Stomach (tissue), 19 donors: Measurements from ENCODE around the gene TIGAR. TPM values are rescaled to one million over a fixed set of nuclear protein-coding genes. Genes with fewer than 3 reads are reported as not detected.

Source experiments
- DNase-seq, 2 donors: peaks; one replicate each; pipeline versions ENCODE4 v3.0.0 to v3.0.0-alpha.2; 2013 to 2019
- H3K27ac ChIP-seq, 5 donors: fragments of 200-600 bp in 4 of 5; sonication (generic) in 4 of 5; one replicate each; pipeline ENCODE4 v1.5.1; 2013 to 2019; ENCODE audit warnings: mild to moderate bottlenecking in 1 of 5, moderate library complexity in 1 of 5
- H3K27me3 ChIP-seq, 3 donors: fragments of 200-600 bp; sonication (generic); one replicate each; pipeline ENCODE4 v1.5.1; 2017 to 2019; ENCODE audit warnings: mixed run types in 1 of 3
- H3K36me3 ChIP-seq, 4 donors: fragments of 200-600 bp; sonication (generic); 1 replicate in 3 of 4; 2 replicates in 1 of 4; pipeline ENCODE4 v1.5.1; 2016 to 2019
- H3K4me1 ChIP-seq, 4 donors: fragments of 200-600 bp; sonication (generic); one replicate each; pipeline ENCODE4 v1.5.1; 2016 to 2019
- H3K4me3 ChIP-seq, 4 donors: fragments of 200-600 bp; sonication (generic) in 3 of 4; one replicate each; pipeline ENCODE4 v1.5.1; 2016 to 2019; ENCODE audit warnings: mild to moderate bottlenecking in 1 of 4
- H3K9me3 ChIP-seq, 4 donors: fragments of 200-600 bp; sonication (generic); one replicate each; pipeline ENCODE4 v1.5.1; 2016 to 2019
- EP300 ChIP-seq: sonication (generic); formaldehyde crosslinking; IDR thresholded peaks from one replicate; pipeline ENCODE4 v1.6.1; 2017; ENCODE audit warnings: antibody characterized with exemption
- POLR2A ChIP-seq, 4 donors: fragments of 450-650 bp; IDR thresholded peaks; one replicate each; pipeline ENCODE4 v1.6.1; 2016; ENCODE audit warnings: antibody characterized with exemption in 4 of 4, control low read depth in 2 of 4, mild to moderate bottlenecking in 1 of 4, moderate library complexity in 1 of 4
- POLR2AphosphoS5 ChIP-seq, 3 donors: sonication (generic); formaldehyde crosslinking; IDR thresholded peaks; one replicate each; pipeline ENCODE4 v1.6.1; 2016; ENCODE audit warnings: antibody characterized with exemption in 3 of 3
- WGBS, 5 donors: extraction: QIAGEN DNeasy Blood & Tissue Kit in 3 of 5; methylation state at CpG; one replicate each; pipeline versions ENCODE4 v1.1.5 to v1.1.7; 2013 to 2018; 5-methylcytosine and 5-hydroxymethylcytosine counted together
- intact Hi-C: fragments of 100-400 bp; cut with DNase I; formaldehyde crosslinking; loops from one replicate; pipeline ENCODE4 v1.15.1; 2023; ENCODE audit warnings: low total_unique reads
- long read RNA-seq, 10 donors: transcript quantifications; one replicate each; lab custom pipeline, GENCODE V29; 2026
- polyA plus RNA-seq, 3 donors: library from polyadenylated mRNA; stranded (reverse); fragments of 200-250 nt; gene quantifications; one replicate each; pipeline ENCODE4 v1.2.3, GENCODE V29; 2013
- total RNA-seq, 5 donors: library from RNA; depleted of rRNA; stranded (reverse); fragments of >200 nt; gene quantifications; one replicate each; pipeline versions ENCODE4 v1.1.0 to v1.2.3, GENCODE V29; 2014 to 2016
- TF ChIP-seq, protein P1 (sequence below), 7 experiments: fragments of 450-650 bp in 4 of 7; fragments of 200-600 bp in 3 of 7; sonication (generic) in 3 of 7; IDR thresholded peaks; one replicate each; pipeline ENCODE4 v1.5.1; 2016 to 2019; ENCODE audit warnings: antibody characterized with exemption in 7 of 7, control low read depth in 2 of 7, mild to moderate bottlenecking in 1 of 7
- donor health status: healthy with polysubstance abuse.
- donor health status: Bipolar disorder and iron deficiency.
- donor health status: healthy.

TIGAR gene, protein sequence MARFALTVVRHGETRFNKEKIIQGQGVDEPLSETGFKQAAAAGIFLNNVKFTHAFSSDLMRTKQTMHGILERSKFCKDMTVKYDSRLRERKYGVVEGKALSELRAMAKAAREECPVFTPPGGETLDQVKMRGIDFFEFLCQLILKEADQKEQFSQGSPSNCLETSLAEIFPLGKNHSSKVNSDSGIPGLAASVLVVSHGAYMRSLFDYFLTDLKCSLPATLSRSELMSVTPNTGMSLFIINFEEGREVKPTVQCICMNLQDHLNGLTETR
- total RNA-seq (100 to 1,000 TPM in 1 of 5 donors, 1 to 10 TPM in 2, under 1 TPM in 1, not detected in 1; 0.45 to 149 (median 5.1) TPM), polyA plus RNA-seq (1 to 10 TPM; 2.1 to 9.2 (median 5.5) TPM)
- long read RNA-seq, donor 1, partial matches to known transcripts = 0 of 1 reads
- long read RNA-seq, donor 1, other reads (novel, unspliced or antisense) = 0 of 1 reads
- long read RNA-seq, donor 2, partial matches to known transcripts = 0 of 2 reads
- long read RNA-seq, donor 2, other reads (novel, unspliced or antisense) = 0 of 2 reads
- long read RNA-seq, donor 3, partial matches to known transcripts = 0 of 2 reads
- long read RNA-seq, donor 3, other reads (novel, unspliced or antisense) = 0 of 2 reads
- long read RNA-seq, donor 4 = 0 reads
- long read RNA-seq, donor 5, transcript TIGAR-201 (6 exons, 2,782 nt) = major isoform, 8 of 8 reads
- long read RNA-seq, donor 5, partial matches to known transcripts = 0 of 8 reads
- long read RNA-seq, donor 5, other reads (novel, unspliced or antisense) = 0 of 8 reads
- long read RNA-seq, donor 6, partial matches to known transcripts = 0 of 4 reads
- long read RNA-seq, donor 6, other reads (novel, unspliced or antisense) = 0 of 4 reads
- long read RNA-seq, donor 7, transcript TIGAR-201 (6 exons, 2,782 nt) = major isoform, 6 of 6 reads
- long read RNA-seq, donor 7, partial matches to known transcripts = 0 of 6 reads
- long read RNA-seq, donor 7, other reads (novel, unspliced or antisense) = 0 of 6 reads
- long read RNA-seq, donor 8 = 0 reads
- long read RNA-seq, donor 9, partial matches to known transcripts = 0 of 2 reads
- long read RNA-seq, donor 9, other reads (novel, unspliced or antisense) = 0 of 2 reads
- long read RNA-seq, donor 10 = 0 reads

- no peaks in the 10 kb centered on the region for H3K9me3 ChIP-seq
- H3K36me3 ChIP-seq = peaks cover 0 to 4% (median 0%) of the 10 kb centered on the region in 4 donors
- WGBS, 5 donors = 0 to 2% (median 1%) methylated on average over 9 to 76 of the region's 76 CpGs
- DNase-seq = peak; percentile 95 to 98
- intact Hi-C loops = no loop called here
- H3K27me3 ChIP-seq = no peaks in the 10 kb centered on the region
- H3K27ac ChIP-seq = peak within 1 kb of the TSS; percentile 86 to 92 (median 90)
- H3K4me1 ChIP-seq = peaks cover 4 to 44% (median 22%) of the 10 kb centered on the region in 4 donors
- H3K4me3 ChIP-seq = peak within 1 kb of the TSS; percentile 64 to 91 (median 78)
- TF ChIP-seq EP300 (no peak), POLR2A (IDR thresholded peaks at IDR 0.05) (peak in 1 of 4 donors; percentile 81), POLR2AphosphoS5 (IDR thresholded peaks at IDR 0.05) (peak; percentile 91 to 98 (median 97))
- TF ChIP-seq, protein P1, sequence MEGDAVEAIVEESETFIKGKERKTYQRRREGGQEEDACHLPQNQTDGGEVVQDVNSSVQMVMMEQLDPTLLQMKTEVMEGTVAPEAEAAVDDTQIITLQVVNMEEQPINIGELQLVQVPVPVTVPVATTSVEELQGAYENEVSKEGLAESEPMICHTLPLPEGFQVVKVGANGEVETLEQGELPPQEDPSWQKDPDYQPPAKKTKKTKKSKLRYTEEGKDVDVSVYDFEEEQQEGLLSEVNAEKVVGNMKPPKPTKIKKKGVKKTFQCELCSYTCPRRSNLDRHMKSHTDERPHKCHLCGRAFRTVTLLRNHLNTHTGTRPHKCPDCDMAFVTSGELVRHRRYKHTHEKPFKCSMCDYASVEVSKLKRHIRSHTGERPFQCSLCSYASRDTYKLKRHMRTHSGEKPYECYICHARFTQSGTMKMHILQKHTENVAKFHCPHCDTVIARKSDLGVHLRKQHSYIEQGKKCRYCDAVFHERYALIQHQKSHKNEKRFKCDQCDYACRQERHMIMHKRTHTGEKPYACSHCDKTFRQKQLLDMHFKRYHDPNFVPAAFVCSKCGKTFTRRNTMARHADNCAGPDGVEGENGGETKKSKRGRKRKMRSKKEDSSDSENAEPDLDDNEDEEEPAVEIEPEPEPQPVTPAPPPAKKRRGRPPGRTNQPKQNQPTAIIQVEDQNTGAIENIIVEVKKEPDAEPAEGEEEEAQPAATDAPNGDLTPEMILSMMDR (IDR thresholded peaks at IDR 0.05) = no peak
These were observed at the start of gene TIGAR for GRCh38 chr12:4320853-4321701. TSS of gene TIGAR (plus strand) at chr12:4321213. CDS start at chr12:4321272, 59 bp downstream.

GRCh38 chr12:4271717-4272423, 49.1 kb upstream of the TIGAR start:
- peak; percentile 63 to 96 for DNase-seq
- no peak for TF ChIP-seq POLR2A (IDR thresholded peaks at IDR 0.05)
- TF ChIP-seq, protein P1 (IDR thresholded peaks at IDR 0.05) = no peak
- no peak for TF ChIP-seq EP300
- peak in 2 of 3 donors; percentile 37 to 61 for TF ChIP-seq POLR2AphosphoS5 (IDR thresholded peaks at IDR 0.05)
- intact Hi-C loops = loop anchor here (10.0 kb wide), 2 partner anchors 277 to 387 kb away; no protein-coding TSS in a partner anchor
- no peaks in the 10 kb centered on the region for H3K9me3 ChIP-seq
- H3K4me1 ChIP-seq = peaks cover 30 to 83% (median 68%) of the 10 kb centered on the region in 4 donors
- H3K27me3 ChIP-seq = peaks cover 0 to 97% (median 72%) of the 10 kb centered on the region in 3 donors
- H3K4me3 ChIP-seq = peak overlapping the region; percentile 60 to 72 (median 66)
- H3K36me3 ChIP-seq = no peaks in the 10 kb centered on the region
- H3K27ac ChIP-seq = peak overlapping the region; percentile 84 to 93 (median 88)
- WGBS, 5 donors = 0 to 3% (median 1%) methylated on average over 24 to 43 of the region's 43 CpGs

DNA sequence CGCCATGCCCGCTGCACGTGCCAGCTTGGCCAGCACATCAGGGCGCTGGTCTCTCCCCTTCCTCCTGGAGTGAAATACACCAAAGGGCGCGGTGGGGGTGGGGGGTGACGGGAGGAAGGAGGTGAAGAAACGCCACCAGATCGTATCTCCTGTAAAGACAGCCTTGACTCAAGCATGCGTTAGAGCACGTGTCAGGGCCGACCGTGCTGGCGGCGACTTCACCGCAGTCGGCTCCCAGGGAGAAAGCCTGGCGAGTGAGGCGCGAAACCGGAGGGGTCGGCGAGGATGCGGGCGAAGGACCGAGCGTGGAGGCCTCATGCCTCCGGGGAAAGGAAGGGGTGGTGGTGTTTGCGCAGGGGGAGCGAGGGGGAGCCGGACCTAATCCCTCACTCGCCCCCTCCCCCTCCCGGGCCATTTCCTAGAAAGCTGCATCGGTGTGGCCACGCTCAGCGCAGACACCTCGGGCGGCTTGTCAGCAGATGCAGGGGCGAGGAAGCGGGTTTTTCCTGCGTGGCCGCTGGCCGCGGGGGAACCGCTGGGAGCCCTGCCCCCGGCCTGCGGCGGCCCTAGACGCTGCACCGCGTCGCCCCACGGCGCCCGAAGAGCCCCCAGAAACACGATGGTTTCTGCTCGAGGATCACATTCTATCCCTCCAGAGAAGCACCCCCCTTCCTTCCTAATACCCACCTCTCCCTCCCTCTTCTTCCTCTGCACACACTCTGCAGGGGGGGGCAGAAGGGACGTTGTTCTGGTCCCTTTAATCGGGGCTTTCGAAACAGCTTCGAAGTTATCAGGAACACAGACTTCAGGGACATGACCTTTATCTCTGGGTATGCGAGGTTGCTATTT, 48.4 kb upstream of the TIGAR start:
- H3K27me3 ChIP-seq = peaks cover 0 to 90% (median 68%) of the 10 kb centered on the region in 3 donors
- TF ChIP-seq, protein P1 (IDR thresholded peaks at IDR 0.05) = no peak
- TF ChIP-seq EP300 (no peak), POLR2AphosphoS5 (IDR thresholded peaks at IDR 0.05) (no peak), POLR2A (IDR thresholded peaks at IDR 0.05) (no peak)
- intact Hi-C loops = loop anchor here (10.0 kb wide), 2 partner anchors 278 to 388 kb away; no protein-coding TSS in a partner anchor
- H3K4me3 ChIP-seq = peak overlapping the region; percentile 60 to 72 (median 66)
- no peaks in the 10 kb centered on the region for H3K9me3 ChIP-seq
- H3K4me1 ChIP-seq = peaks cover 30 to 90% (median 74%) of the 10 kb centered on the region in 4 donors
- WGBS, 5 donors = 1 to 6% (median 3%) methylated on average over 52 to 62 of the region's 62 CpGs
- DNase-seq = peak in 1 of 2 donors; percentile 91
- peak overlapping the region; percentile 84 to 93 (median 88) for H3K27ac ChIP-seq
- H3K36me3 ChIP-seq = peaks cover 0 to 6% (median 2%) of the 10 kb centered on the region in 4 donors
